ENCODE measurements around the gene RNF32.
"Not testable (repeated sequence)": the region's sequence is repeated elsewhere in the genome, so short reads cannot be mapped to it uniquely, and the experiment has no call there.

The RNF32 gene

GRCh38 chr7:156669035-156669828 lies 28.7 kb downstream of the RNF32 start:
- DNase-seq (ENCODE audit: insufficient read length, low spot score), result no peak
- no peak for FAIRE-seq

GRCh38 chr7:156673454-156673853 lies 32.9 kb downstream of the RNF32 start:
- FAIRE-seq (no peak), DNase-seq (ENCODE audit: insufficient read length, low spot score) (no peak)

DNA sequence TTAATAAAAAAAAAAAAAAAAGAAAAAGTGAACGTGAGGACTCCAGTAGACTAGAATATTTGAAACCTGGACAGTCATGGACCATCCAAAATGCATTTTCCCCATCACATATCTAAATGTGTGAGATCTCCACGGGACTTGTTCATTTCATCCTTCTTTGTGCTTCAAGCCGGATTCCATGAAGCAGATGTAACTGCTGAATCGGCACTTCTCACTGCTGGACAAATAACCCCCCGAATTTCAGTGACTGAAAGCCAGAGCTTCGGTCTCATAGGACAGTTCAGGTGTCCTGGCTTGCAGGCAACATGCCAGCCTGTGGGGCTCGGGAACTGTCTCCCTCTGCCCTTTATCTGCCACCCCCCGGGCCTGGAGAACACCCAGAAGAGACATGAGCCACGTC lies 33.3 kb downstream of the RNF32 start:
- FAIRE-seq, result no peak
- no peak for DNase-seq (ENCODE audit: insufficient read length, low spot score)

GRCh38 chr7:156675721-156676120 lies 35.1 kb downstream of the RNF32 start:
- DNase-seq (ENCODE audit: insufficient read length, low spot score) (no peak), FAIRE-seq (no peak)

DNA sequence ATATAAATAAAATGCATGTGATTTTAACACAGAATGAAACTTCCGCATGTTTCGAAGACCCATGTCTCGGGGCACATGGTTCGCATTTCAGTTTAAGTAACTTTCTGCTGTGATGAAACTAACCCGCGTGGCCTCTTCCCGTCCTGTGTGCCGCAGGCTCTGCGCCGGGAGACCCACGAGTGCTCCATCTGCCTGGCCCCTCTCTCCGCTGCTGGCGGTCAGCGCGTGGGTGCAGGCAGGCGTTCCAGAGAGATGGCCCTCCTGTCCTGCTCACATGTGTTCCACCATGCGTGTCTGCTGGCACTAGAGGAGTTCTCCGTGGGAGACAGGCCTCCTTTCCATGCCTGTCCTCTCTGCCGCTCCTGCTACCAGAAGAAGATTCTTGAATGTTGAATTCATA lies 35.7 kb downstream of the RNF32 start:
- FAIRE-seq (no peak), DNase-seq (ENCODE audit: insufficient read length, low spot score) (no peak)

DNA sequence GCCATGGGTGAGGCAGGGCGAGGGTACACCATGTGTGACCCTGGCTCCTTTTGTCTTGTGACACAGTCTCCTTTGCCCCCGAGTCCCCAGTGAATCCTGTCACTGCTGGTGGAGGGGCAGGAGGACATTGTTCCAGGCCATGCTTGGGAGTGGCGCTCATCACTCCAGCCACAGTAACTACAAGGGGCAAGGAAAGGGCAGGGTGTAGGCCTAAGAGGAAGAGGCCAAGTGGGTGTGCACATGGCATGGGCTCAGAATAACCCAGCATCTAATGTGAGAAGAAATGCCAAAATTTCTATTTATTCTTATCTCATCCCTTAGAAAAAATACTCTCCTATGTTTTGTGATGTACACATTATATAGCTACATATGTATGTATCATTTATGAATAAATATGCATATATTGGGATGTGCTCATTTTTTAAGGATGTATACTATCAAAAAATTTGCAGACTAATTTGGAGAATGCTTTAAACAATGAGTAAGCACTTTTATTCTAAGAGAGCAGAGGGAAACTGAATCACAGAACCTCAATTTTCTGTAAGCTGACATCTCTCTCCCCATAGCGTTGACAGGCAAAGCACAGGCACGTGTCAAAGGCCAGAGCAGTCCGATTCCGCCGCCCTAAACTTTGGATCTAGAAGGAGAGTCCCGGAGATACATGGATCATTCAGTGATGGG lies 36.9 kb downstream of the RNF32 start:
- no peak for FAIRE-seq
- no peak for DNase-seq (ENCODE audit: insufficient read length, low spot score)

DNA sequence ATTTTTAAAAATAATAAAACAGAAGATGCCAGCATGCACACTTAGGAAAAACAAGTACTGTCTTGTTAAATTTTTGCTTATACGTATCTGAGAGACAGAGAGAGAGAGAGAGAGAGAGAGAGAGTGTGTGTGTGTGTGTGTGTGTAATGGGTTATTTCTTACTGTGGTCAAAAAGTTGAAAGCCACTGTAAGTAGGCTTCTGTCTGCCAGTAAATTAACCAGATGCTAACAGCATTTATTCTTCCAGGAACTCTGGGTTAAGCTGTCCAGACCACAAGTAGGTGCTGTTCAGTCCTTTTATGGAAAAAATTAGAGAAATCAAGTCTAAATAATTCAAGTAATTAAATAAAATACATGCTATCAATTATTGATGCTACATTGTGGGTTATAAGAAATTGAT lies 39.7 kb downstream of the RNF32 start:
- FAIRE-seq (no peak), DNase-seq (ENCODE audit: insufficient read length, low spot score) (no peak)

DNA sequence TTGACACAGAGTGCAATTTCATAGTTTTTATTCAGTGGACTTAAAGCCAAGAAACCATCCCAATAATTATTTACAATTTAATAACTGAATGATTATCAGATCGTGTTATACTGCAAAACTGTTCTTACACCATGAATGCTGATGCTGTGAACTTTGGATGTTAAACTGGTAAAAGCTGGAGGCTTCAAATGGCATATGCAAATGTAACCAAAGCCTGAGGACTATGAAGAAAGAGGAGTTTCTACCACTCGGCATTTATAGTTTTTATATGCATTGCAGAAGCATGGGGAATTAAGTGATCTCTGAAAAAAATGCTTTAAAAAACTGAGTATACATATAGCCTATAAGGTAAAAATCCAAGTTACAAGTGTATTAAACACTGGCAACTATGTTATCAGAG lies 42.4 kb downstream of the RNF32 start:
- no peak for FAIRE-seq
- DNase-seq (ENCODE audit: insufficient read length, low spot score), result no peak

GRCh38 chr7:156684251-156684650 lies 43.7 kb downstream of the RNF32 start:
- FAIRE-seq, result no peak
- no peak for DNase-seq (ENCODE audit: insufficient read length, low spot score)

DNA sequence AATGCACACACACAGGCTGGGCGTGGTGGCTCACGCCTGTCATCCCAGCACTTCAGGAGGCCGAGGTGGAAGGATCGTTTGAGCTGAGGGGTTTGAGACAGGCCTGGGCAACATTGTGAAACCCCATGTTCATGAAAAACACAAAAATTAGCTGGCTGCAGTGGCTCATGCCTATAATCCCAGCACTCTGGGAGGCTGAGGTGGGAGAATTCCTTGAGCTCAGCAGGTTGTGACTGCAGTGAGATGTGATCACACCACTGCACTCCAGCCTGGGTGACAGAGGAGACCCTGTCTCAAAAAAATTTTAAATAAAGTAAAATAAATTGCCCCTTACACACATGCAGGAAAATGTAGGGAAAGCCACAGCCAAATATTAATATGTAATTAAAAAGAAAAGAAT lies 44.1 kb downstream of the RNF32 start:
- FAIRE-seq, result no peak

GRCh38 chr7:156691764-156692163 lies 51.2 kb downstream of the RNF32 start:
- DNase-seq (ENCODE audit: insufficient read length, low spot score), result no peak
- no peak for FAIRE-seq

More for the DNA sequence above, 44.1 kb downstream of the RNF32 start:
- no peak for DNase-seq (ENCODE audit: insufficient read length, low spot score)

DNA sequence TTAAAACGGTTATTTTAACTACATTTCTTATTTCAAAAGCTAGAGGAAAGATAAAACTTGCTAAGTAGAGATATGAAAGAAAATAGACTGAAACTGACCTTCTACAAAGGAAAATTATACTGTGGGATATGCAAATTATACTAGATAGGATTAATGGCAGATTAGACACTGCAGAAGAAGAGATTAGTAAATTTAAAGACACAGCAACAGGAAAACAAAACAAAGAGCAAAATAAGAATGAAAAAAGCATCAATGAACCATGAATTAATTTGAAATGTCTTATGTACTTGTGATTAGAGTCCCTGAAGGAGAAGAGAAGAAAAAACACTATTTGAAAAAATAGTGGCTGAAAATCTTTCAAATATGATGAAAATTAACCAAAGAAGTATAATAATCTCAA lies 52.3 kb downstream of the RNF32 start:
- DNase-seq (ENCODE audit: insufficient read length, low spot score) (no peak), FAIRE-seq (no peak)

DNA sequence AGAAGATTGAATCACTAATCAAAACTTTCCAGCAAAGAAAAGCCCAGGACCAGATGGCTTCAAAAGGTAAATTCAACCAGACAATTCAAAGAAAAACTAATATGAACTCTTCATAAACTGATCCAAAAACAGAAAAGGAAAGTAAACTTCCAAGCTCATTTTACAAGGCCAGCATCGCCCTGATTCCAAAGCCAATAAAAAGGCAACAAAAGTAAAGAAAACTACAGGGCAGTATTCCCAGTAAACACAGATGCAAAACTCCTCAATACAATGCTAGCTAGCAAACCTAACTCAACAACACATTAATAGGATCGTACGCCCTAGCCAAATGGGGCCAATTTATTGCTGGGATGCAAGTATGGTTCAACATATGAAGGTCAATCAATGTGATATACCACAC lies 53.1 kb downstream of the RNF32 start:
- FAIRE-seq, result no peak
- no peak for DNase-seq (ENCODE audit: insufficient read length, low spot score)

DNA sequence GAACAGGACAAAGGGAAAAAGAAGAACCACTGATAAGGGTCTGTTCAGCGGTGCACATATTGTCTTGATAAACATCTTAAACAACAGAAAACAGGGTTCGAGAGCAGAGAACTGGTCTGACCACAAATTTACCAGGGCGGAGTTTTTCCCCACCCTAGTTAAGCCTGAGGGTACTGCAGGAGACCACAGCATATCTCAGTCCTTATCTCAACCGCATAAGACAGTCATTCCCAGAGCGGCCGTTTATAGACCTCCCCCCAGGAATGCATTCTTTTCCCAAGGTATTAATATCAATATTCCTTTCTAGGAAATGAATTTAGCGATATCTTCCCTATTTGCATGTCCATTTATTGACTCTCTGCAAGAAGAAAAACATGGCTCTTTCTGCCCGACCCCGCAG lies 56.7 kb downstream of the RNF32 start:
- not testable (repeated sequence) for FAIRE-seq; DNase-seq (ENCODE audit: insufficient read length, low spot score)

DNA sequence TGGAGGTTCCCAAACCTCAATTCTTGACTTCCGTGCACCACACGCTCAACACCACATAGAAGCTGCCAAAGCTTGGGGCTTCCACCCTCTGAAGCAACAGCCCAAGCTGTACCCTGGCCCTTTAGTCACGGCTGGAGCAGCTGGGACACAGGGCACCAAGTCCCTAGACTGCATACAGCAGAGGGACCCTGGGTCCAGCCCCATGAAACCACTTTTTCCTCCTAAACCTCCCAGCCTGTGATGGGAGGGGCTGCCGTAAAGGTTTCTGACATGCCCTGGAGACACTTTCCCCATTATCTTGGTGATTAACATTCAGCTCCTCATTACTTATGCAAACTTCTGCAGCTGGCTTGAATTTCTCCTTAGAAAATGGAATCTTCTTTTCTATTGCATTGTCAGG lies 57.9 kb downstream of the RNF32 start:
- not testable (repeated sequence) for FAIRE-seq

DNA sequence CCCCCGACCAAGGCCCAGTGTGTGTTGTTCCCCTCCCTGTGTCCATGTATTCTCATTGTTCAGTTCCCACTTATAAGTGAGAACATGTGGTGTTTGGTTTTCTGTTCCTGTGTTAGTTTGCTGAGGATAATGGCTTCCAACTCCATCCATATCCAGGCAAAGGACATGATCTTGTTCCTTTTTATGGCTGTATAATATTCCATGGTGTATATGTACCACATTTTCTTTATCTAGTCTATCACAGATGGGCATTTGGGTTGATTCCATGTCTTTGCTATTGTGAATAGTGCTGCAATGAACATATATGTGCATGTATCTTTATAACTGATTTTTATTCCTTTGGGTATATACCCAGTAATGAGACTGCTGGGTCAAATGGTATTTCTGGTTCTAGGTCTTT lies 61.2 kb downstream of the RNF32 start:
- FAIRE-seq, result not testable (repeated sequence)

More for the DNA sequence above, 57.9 kb downstream of the RNF32 start:
- DNase-seq (ENCODE audit: insufficient read length, low spot score), result not testable (repeated sequence)

GRCh38 chr7:156702399-156702798 lies 61.8 kb downstream of the RNF32 start:
- no peak for FAIRE-seq

More for the DNA sequence above, 61.2 kb downstream of the RNF32 start:
- DNase-seq (ENCODE audit: insufficient read length, low spot score), result not testable (repeated sequence)

GRCh38 chr7:156703209-156703608 lies 62.6 kb downstream of the RNF32 start:
- no peak for FAIRE-seq
- DNase-seq (ENCODE audit: insufficient read length, low spot score), result no peak

More at GRCh38 chr7:156702399-156702798, 61.8 kb downstream of the RNF32 start:
- no peak for DNase-seq (ENCODE audit: insufficient read length, low spot score)

GRCh38 chr7:156703773-156704482 lies 63.4 kb downstream of the RNF32 start:
- DNase-seq (ENCODE audit: insufficient read length, low spot score) (no peak), FAIRE-seq (no peak)

DNA sequence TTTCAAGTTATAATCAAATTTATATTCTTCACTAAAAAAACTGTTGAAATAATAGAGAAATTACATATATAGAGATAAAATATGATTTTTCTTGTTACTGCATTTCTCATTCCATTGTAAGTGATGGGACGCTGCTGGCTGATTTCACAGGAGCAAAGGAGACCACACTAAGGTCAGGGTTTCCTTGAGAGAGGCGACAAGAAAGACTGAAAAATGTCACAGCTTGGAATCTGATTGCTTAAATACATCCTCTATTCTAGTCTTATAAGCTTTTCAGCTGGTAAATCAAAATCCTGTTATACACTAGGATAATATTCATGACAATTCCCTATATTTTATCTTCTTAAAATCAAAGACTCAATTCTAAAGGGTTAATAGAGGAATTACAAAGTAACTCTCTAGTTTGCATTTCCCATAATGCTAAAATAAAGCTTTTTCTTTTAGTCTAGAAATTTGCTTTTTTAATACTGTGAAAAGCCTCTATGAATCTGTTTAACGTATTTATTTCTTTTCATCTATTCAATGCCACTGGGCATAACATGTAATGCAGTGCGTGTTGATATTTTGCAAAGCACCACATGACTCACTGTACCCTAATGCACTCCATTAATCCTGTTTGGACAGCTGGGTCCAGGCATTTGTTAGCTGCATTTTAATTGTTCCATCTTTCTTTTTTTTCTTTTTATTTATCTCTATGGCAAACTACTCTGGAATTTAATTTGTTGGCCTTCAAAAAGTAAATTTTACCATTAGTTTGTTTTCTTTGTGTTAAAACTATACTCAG lies 81.7 kb downstream of the RNF32 start:
- FAIRE-seq (no peak), DNase-seq (ENCODE audit: insufficient read length, low spot score) (no peak)

GRCh38 chr7:156725073-156725472 lies 84.5 kb downstream of the RNF32 start:
- FAIRE-seq, result no peak
- DNase-seq (ENCODE audit: insufficient read length, low spot score), result no peak
